HPDE6-E6E7 (cell line): ENCODE results near the gene NDC1.
"Not testable (repeated sequence)": the region's sequence is repeated elsewhere in the genome, so short reads cannot be mapped to it uniquely, and the experiment has no call there.

Experiments
- DNase-seq: peaks from one replicate; pipeline ENCODE4 v3.0.0; 2011; ENCODE audit warnings: missing footprints; ENCODE audit errors: extremely low spot score

The NDC1 gene

DNA sequence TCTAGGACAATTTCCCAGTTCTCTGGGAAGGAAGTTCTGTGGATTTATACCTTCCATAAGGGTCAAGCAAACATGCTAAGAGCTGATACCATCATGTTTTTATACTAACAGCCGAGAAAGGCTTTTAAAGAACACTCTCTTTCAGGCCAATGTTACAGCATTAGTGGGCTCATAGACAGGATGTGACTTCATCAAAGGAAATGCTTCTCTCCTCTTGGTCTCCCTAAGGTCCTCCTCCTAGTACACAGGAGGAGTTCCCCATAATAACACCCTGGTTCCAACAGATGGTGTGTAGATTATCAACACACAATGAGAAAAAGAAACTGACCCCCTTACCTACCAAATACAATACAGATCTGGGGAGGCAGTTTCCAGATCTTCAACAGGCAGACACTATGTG lies 72.4 kb downstream of the NDC1 start:
- DNase-seq, result no peak

DNA sequence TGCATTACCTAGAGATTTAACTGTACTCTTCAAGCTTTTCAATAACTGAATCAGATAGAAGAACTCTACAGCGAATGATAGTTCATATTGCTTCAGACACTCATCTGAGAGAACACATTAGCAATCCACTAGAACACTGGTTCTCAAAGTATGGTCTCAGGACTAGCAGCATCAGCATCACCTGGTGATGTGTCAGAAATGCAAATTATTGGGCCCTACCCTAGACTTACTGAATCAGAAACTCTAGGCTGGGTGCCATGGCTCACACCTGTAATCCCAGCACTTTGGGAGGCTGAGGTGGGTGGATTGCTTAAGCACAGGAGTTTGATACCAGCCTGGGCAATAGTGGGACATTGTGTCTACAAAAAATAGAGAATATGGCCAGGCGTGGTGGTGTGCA lies 74.2 kb downstream of the NDC1 start:
- DNase-seq, result no peak

DNA sequence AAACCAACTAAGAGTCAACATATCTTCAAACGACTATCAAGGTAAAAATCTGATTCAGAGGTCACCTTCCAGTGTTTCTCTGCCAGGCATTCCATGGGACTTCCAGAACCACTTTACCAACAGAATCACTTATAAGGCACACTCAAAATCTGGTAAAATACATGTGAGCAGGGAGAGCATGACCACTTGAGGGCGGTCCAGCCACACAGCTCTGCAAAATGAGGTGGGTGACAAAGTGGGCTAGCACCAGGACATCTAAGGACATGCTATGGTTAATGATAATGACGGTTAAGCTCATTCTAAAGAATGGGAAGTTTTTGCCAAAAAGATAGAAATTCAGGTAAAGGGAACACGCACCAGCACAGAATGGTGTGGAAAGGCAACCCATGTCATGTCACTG lies 74.6 kb downstream of the NDC1 start:
- DNase-seq, result no peak

DNA sequence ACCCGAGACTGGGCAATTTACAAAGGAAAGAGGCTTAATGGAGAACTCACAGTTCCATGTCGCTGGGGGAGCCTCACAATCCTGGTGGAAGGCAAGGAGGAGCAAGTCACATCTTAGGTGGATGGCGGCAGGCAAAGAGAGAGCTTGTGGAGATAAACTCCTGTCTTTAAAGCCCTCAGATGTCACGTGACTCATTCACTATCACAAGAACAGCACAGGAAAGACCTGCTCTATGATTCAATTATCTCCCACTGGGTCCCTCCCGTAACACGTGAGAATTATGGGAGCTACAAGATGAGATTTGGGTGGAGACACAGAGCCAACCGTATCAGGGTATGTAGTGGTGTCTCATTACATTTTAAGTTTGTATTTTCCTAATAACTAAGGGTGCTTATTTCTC lies 77.6 kb downstream of the NDC1 start:
- not testable (repeated sequence) for DNase-seq

DNA sequence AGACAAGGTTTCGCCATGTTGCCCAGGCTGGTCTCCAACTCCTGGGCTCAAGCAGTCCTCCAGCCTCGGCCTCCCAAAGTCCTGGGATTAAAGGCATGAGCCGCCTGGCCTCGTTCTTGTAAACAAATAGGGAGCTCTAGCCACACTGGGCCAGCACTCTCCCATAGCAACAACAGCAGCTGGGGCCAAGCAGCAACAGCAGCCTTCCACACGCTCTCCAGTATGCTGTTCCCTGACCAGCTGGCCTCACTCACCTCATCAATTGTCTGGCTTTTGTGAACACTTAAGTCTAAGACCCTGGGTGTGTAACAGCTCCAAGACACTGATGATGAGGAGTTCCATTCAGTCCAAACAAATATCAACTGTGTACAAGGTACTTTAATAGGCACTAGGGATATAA lies 82.2 kb downstream of the NDC1 start:
- DNase-seq, result no peak

DNA sequence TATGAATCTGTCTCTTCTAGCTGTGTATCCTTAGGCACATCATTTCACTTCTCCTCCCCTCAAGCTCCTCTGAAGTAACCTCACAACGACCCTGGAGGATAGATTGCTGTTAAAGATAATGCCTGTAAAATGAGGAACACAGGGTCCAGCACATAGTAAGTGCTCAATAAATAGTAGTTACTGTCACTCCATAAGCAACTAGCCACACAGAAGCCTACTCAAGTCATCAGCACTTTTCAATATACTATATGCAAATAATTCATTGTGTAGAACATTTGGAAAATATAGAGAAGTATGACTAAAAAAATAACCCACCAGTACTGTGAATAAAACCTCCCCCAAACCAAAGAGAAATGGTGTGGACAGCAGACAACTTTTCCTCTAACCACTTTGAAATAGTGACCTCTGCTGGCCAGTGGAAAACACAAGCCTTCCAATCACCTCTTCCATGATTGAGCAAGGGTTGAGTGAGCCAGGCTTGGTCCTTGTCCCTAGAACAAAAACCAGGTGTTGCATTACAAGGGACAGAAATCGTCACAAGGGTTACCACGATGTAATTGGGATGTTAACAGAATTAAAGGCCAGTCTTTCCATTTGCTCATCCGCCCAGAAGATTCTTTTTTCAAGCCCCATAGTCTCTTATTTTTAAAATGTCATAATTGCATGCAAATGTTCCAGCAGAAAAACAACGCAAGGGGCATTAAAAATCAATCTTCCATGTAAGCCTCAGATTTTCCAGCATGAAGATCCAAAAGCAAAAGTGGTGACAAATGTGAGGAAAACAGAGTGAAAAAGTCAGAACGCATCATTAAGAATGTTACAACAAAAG lies 83.4 kb downstream of the NDC1 start:
- peak; percentile 49 for DNase-seq

DNA sequence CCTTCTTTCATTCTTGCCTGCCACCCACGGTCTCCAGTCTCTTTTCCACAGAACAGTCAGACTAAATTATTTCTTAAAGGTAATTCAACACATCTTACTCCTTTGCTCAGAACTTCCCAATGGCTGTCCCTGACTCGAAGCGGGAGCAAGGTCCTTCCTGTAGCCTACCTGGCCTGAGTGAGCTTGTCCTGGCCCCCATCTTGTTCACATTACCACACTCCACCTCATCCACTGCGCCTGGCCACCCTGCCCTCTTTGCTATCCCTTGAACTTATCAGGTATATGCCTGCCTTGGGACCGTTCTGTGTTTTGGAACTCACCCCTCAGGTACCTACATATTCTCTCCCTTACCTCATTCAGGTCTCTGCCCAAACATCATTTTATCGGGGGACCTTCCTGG lies 85.8 kb downstream of the NDC1 start:
- no peak for DNase-seq

DNA sequence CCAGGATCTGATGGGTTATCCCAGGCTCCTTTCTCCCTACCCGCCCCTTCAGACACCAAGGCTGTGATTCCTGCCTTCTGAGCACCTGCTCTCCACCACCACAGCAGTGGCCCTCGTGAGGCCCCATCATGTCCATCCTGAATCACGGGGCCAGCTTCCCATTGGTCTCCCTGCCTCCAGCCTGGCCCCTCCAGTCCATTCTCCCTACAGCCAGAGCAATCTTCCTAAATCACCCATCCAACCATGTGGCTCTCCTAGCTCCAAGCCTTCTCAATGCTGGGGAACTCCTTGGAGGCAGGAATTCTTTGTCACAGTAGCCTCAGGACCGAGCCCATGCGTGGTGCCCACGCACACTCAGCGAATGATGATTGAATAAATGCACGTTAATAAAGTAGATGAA lies 90.3 kb downstream of the NDC1 start:
- DNase-seq, result no peak

DNA sequence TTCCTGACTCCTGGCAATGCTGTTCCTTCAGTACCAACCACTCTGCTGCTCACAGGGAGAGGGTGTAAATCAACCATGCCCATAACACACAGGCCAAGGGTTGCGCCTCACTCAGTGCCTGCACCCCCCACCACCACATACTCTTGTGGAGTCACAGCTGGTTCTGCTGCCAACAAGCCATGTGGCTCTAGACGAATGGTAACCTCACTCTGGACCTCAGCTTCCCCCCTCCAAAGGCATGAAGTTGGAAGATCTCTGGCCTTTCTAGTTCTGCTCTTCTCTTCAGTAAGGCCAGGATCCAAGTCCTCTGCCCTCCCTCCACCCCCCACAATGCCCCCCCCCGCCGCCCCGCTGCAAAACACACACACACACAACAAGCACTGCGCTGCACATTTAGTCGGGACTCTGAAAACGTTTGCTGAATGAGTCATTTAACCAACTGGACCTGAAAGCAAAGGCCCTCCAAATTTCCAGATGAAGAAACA lies 97.4 kb downstream of the NDC1 start:
- no peak for DNase-seq

DNA sequence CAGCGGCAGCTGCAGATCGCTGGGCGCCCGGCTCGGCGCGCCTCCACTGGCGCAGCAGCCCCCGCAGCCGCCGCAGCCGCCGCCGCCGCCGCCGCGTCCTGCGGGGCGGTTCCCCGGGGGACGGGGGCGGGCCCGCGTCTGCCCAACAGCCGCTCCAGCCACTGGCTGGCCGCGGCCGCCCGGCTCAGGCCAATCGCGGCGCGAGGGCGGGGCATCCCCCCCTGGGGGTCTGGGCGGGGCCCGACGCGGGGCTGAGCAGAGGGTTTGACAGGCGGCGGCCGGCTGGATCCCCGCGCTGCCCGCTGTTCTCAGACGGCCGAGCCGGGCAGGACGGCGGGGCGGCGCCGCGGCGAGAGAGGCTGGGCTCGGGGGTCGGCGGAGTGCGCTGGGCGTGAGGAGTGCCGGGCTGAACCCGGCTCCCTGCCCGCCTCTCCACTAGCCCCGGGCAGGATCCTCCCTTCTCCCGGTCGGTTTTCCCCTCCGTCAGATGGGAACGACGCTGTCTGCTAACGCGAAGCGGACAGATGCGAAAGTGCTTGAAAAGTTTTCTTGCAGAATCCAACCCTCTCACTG lies 98.9 kb downstream of the NDC1 start, which contains the start of gene GLIS1:
Gene GLIS1, minus strand, starts transcription at position 56 of the 573 bp plus-strand sequence. CDS start 1,100 bp downstream, outside the sequence.
- peak; percentile 88 for DNase-seq

DNA sequence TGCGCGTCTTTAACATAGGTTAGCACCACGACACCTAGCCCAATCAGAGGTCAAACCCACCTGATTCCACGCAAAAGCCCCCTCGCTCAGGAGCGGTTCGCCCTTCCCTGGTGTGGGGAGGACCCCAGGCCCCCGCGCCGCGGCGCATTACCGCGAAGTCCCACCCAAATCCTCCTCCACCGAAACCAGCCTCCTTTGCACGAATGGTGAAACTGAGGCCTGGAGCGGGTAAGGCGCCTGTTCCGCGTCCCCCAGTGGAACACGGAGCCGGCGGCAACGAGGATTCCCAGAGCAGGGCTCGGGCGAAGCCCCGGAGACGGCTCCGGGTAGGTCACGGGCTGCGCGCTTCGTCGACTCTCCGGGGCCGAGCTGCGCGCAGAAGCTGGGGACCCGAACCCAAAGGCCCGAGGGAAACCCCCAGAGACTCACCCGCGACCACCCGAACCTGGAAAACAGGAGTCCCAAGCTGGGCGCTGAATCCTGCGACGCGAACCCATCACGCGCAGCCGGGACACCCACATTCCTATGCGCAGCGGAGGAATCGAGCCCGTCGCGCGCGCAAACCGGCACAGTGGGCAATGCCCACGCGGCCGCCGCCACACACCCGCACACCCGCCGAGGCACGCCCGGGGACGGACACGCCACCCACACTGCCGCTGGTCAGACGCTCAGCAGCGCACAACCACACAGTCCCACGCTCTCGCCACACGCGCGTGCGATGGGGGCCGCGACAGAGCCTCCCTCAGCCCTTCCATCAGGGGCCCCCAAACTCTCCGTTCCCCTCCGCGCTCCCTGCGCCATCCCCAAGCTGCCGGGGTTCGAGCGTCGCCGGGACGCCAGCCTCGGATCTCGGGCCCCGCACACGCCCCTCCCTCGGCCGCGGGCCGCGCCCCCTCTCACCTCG lies 99.6 kb downstream of the NDC1 start:
- no peak for DNase-seq

DNA sequence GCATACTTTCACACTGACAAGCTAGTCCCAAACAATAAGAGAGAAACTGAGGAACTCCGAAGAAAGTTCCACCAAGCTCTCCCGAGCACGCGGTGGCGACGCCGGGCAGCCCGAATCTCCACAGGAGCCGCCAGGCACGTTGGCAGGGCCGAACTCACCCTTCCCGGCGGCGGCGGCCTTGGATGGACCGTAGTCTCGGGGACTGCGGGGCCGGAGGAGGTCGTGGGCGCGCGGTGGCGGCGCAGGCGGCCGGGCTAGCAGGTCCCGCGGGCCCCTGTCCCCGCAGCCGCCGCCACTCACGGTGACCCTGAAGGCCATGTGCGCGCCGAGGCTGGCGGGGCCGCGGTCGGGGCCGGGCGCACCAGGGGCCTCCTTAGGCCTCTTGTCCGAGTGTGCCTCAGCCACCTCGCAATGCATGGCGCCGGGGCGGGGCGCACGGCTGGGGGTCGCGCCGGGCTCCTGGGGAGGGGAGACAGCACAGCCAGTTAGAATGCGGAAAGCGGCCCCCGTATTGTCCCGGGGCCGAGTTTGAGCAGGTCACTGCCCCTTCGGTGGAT lies 100.4 kb downstream of the NDC1 start:
- no peak for DNase-seq

DNA sequence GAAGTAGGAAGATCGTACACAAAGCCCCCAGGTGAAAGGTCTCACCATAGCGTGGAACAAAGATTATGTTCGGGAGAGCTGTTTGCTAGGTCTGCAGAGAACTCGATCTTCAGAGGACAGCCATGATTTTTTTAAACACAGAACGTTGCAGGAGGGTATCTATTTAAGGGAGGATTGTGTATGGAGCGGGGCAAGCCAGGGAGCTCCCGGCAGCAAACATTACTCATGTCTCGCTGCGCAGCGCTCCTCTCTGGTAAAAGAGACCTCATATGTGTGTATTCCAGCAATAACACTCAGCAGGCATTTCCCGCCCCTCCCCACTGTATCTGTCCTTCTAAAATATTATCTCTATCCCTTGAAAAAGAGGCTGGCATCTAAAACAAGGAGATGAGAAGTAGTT lies 101.8 kb downstream of the NDC1 start:
- no peak for DNase-seq

DNA sequence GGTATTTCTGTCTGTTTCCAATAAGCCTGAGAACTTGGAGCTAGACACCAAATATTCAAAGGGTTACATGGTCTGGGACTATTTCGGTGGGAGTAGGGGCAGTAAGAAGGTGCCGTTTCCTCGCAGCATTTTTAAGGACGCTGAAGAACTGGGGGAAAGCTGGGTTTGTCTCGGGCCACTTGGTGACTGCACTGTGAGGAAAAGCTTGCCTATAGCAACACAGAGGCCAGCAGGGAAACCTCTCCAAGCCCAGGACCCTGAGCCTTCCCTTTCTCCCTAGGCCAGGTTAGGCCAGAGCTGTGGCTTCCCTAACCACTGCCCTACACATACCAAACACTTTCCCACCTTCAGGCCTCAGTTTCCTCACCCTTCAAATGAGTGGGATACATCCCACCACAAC lies 102.4 kb downstream of the NDC1 start:
- no peak for DNase-seq

DNA sequence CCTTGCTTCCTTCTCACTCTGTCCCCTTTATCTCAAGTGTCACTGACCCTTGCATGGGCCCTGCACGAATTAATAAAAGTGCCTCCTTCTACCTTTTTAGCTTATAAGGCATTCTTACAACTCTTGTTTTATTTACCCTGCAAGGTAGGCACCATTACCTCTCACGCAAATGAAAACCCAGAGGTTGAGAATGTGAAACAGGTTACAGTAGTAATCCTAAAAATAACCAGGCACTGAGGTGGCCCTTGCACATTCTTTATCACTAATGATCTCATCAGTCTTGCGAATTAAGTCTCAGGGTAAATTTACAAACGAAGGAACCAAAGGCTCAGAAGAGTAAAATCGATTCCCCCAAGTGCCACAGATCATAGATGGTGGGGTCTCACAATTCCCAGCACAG lies 102.8 kb downstream of the NDC1 start:
- DNase-seq, result no peak

DNA sequence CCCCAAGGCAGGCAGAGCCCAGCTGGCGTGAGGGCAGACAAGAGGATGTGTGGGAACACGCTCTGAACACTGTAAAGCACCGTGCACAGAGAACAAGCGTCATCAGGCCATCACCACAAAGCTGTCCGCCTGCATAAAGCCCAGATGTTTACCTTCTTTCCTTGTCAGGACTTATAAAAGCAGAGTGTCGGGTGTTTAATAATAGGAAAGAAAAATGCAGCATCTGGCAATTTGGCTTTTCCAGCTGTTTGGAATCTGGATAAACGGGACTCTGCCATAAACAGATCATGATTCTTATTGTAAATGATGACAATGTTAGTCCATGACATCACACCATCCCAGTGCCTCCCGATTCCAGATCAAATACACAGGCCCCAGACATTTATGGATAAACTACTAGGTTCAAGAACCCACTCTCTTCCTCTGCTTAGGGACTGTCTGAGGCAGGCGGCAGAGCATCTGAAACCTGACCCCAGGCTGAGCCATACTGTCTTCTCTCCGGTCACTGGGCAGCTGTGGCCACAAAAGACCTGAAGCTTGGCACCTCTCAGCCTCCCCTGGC lies 103.4 kb downstream of the NDC1 start:
- no peak for DNase-seq

DNA sequence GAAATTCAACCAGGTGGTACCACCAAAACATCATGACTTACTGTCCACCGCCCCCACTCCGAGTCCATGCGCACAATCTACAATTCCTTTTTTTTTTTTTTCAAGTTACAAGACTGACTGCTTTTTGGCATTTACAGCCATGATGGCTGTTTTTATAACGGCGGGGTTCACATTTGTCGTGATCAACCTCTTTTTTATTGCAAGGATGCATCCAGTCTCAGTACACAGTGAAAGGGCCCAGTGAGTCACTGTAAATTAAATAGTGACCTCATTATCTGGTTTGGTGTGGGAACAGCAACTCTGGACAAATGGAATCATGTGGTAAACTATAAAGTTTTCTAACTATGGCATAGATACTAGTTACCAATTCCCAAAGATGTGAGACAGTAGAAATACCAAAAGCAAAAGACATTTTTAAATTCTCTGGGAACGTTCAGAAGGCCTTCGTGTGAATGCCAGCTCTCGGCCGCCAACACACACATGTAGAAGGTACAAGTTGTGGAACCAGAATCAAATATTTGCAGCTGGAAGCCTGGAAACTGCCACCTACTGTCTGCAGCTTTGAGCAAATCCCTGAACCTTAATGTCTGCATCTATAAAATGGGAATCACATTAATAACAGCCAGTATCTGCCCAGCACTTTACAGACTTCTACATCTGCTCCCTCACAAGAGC lies 104.0 kb downstream of the NDC1 start:
- DNase-seq, result no peak

DNA sequence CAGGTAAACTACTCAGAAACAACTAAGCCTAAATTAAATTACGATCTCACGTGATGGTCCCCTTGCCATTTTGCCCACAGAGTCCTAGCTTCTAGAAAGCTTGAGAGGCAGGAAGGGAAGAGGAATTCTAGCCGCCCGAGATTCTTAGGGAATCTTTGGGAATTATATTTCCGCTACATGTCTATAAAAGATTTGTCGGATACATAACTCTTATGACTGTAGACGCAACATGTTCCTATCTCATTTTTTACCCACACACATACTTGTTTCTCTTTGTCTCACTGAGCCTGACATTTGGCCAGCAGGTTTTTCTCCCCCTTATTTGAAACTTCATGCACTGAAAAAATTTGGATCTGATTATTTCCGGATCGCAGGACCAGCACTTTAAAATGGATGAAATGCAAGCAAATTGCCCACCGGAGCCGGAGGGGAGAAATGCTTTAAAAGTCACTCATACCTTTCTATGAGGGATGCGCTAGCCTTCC lies 104.6 kb downstream of the NDC1 start:
- DNase-seq, result no peak

DNA sequence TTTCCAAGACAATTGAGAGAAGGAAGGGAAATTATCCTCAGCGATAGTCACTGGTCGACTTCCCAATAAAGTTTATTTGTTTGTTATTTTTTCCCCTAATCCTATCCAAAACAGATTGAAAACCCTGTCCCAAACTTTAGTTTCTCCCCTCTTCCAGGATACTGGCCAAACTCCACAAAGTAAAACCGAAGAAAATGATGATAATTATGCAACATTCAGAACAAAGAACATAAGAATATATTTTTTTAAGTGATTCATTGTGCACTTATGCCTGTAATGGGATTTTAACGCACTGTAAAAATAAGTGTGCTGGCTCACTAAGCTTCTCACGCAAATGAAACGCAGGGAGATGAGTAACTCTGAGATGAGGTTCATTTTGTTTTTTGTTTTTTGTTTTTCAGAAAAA lies 105.2 kb downstream of the NDC1 start:
- no peak for DNase-seq

DNA sequence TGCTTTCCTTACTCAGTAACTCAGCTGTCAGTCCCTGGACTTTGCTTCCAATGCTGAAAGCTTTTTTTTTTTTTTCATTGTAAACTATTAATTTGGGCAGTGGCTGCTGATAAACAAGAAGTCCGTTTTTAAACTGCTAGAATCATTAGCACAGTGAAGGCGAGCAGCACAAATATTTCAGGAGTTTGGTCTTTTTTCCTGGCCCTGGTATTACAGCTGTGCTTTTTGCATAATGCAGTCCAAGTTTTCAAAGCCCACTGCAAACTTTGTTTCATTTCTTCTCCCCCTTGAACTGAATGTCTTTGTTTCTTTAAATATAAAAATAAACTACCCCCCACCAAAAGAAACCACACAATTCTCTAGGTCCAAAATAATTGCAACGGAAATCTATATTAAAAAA lies 105.7 kb downstream of the NDC1 start:
- DNase-seq, result no peak

DNA sequence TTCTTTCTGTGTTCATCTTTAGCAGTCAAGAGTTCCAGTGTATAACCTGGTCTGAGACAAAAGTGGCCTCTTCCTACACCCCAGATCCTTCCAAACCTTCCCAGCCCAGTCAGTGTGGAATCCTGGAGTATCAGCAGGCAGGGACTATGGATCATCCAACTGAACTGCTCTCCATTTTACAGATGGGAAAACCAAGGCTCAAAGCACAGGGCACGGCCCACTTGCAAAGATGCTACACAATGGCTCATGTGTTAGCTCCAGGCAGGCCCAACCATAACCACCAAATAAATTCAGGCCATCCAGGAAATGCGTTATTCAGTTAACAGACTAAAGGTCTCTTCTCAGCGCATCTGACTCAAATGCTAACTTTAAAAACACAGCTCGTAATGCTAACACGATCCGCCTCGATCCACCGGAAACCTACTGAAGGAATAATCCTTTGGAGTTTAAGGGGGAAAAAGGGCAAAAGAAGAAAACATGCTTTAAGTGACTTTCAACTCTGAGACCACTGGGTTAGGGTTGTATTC lies 106.3 kb downstream of the NDC1 start:
- DNase-seq, result no peak
